Neutrophil (primary cell): ENCODE measurements around the gene WDR44.

ENCODE experiments used
- H3K27ac ChIP-seq: fragments of 200-600 bp; sonication (generic); 2 replicates; pipeline ENCODE4 v1.5.1; 2016; ENCODE audit warnings: mild to moderate bottlenecking, moderate library complexity
- H3K27me3 ChIP-seq: fragments of 200-600 bp; sonication (generic); 2 replicates; pipeline ENCODE4 v1.6.0; 2016; ENCODE audit warnings: mild to moderate bottlenecking
- H3K36me3 ChIP-seq: fragments of 200-600 bp; sonication (generic); 2 replicates; pipeline ENCODE4 v1.5.1; 2017
- H3K4me1 ChIP-seq, 2 experiments: fragments of 200-600 bp in 1 of 2; sonication (generic) in 1 of 2; 1 replicate in 1 of 2; 2 replicates in 1 of 2; pipeline versions ENCODE4 v1.5.1 to v1.6.1; 2013 to 2016; ENCODE audit warnings: low read depth in 1 of 2, low read length in 1 of 2, mild to moderate bottlenecking in 1 of 2, moderate library complexity in 1 of 2; ENCODE audit not compliant: control insufficient read depth in 1 of 2, insufficient read depth in 1 of 2
- H3K4me3 ChIP-seq, 2 experiments: fragments of 200-600 bp in 1 of 2; sonication (generic) in 1 of 2; 1 replicate in 1 of 2; 2 replicates in 1 of 2; pipeline ENCODE4 v1.5.1; 2013 to 2016; ENCODE audit warnings: low read depth in 1 of 2, low read length in 1 of 2, mild to moderate bottlenecking in 1 of 2, moderate library complexity in 1 of 2
- H3K9me3 ChIP-seq: fragments of 200-600 bp; sonication (generic); 2 replicates; pipeline ENCODE4 v1.5.1; 2016
- CTCF ChIP-seq: fragments of 200-600 bp; sonication (generic); IDR thresholded peaks from 2 replicates; pipeline ENCODE4 v1.5.1; 2016; ENCODE audit warnings: antibody characterized with exemption

Gene WDR44

GRCh38 chrX:118373538-118373937 lies 27.6 kb downstream of the WDR44 start:
- Histone ChIP-seq H3K36me3 (no peaks in the 10 kb centered on the region), H3K9me3 (no peaks in the 10 kb centered on the region), H3K4me3 (no peak overlapping the region), H3K27ac (no peak overlapping the region), H3K4me1 (no peaks in the 10 kb centered on the region), H3K27me3 (no peaks in the 10 kb centered on the region)
- no peak for TF ChIP-seq CTCF

GRCh38 chrX:118383120-118383519 lies 37.2 kb downstream of the WDR44 start:
- no peaks in the 10 kb centered on the region for H3K36me3 ChIP-seq
- H3K27me3 ChIP-seq = no peaks in the 10 kb centered on the region
- H3K9me3 ChIP-seq = no peaks in the 10 kb centered on the region
- no peaks in the 10 kb centered on the region for H3K4me1 ChIP-seq
- no peak overlapping the region for H3K27ac ChIP-seq
- no peak overlapping the region for H3K4me3 ChIP-seq
- no peak for TF ChIP-seq CTCF

- Histone ChIP-seq H3K27me3 (no peaks in the 10 kb centered on the region), H3K27ac (no peak overlapping the region), H3K4me3 (no peak overlapping the region), H3K9me3 (no peaks in the 10 kb centered on the region), H3K4me1 (no peaks in the 10 kb centered on the region), H3K36me3 (peaks cover 10% of the 10 kb centered on the region)
- TF ChIP-seq CTCF = no peak
These were observed 46.8 kb downstream of the WDR44 start for GRCh38 chrX:118392716-118393115.

GRCh38 chrX:118396113-118396512 lies 50.2 kb downstream of the WDR44 start:
- H3K36me3 ChIP-seq = peaks cover 26% of the 10 kb centered on the region
- H3K4me3 ChIP-seq = no peak overlapping the region
- H3K9me3 ChIP-seq = no peaks in the 10 kb centered on the region
- TF ChIP-seq CTCF = no peak
- H3K27ac ChIP-seq = no peak overlapping the region
- no peaks in the 10 kb centered on the region for H3K4me1 ChIP-seq
- no peaks in the 10 kb centered on the region for H3K27me3 ChIP-seq

GRCh38 chrX:118418811-118419251 lies 72.9 kb downstream of the WDR44 start:
- TF ChIP-seq CTCF = no peak
- no peaks in the 10 kb centered on the region for H3K9me3 ChIP-seq
- H3K4me1 ChIP-seq = no peaks in the 10 kb centered on the region

GRCh38 chrX:118420462-118420861 lies 74.6 kb downstream of the WDR44 start:
- Histone ChIP-seq H3K27ac (no peak overlapping the region), H3K4me3 (no peak overlapping the region), H3K9me3 (no peaks in the 10 kb centered on the region), H3K36me3 (peaks cover 9% of the 10 kb centered on the region), H3K27me3 (no peaks in the 10 kb centered on the region), H3K4me1 (no peaks in the 10 kb centered on the region)
- TF ChIP-seq CTCF = no peak

More at GRCh38 chrX:118418811-118419251, 72.9 kb downstream of the WDR44 start:
- Histone ChIP-seq H3K27me3 (no peaks in the 10 kb centered on the region), H3K4me3 (no peak overlapping the region), H3K36me3 (peaks cover 5% of the 10 kb centered on the region), H3K27ac (no peak overlapping the region)
